SK-N-SH (cell line): ENCODE measurements around the gene ARF5.

Experiments
- CTCF ChIP-seq: fragments of 200-600 bp; sonication (generic); IDR thresholded peaks from 2 replicates; pipeline ENCODE4 v1.6.1; 2017; ENCODE audit warnings: antibody characterized with exemption, mild to moderate bottlenecking, moderate library complexity
- ELF1 ChIP-seq: IDR thresholded peaks from 2 replicates; pipeline ENCODE4 v1.4.0; 2012
- EP300 ChIP-seq, 2 experiments: IDR thresholded peaks; 2 replicates each; pipeline versions ENCODE4 v1.4.0 to v1.6.1; 2012; ENCODE audit warnings: borderline replicate concordance in 1 of 2, low read depth in 1 of 2, low read length in 1 of 2
- EZH2phosphoT487 ChIP-seq: fragments of 200-600 bp; sonication (generic); IDR thresholded peaks from 2 replicates; pipeline ENCODE4 v1.6.1; 2017; ENCODE audit warnings: low read depth, mixed run types, mild to moderate bottlenecking, antibody characterized with exemption, moderate library complexity, borderline replicate concordance
- FOXJ3 ChIP-seq: sonication (generic); formaldehyde crosslinking; IDR thresholded peaks from 2 replicates; pipeline ENCODE4 v1.5.1; 2020; ENCODE audit warnings: mild to moderate bottlenecking, missing genetic modification reagents
- GABPA ChIP-seq: IDR thresholded peaks from 2 replicates; pipeline ENCODE4 v1.4.0; 2012; ENCODE audit warnings: low read depth, mild to moderate bottlenecking
- MAX ChIP-seq: IDR thresholded peaks from 2 replicates; pipeline ENCODE4 v1.4.0; 2012; ENCODE audit warnings: low read depth
- PBX3 ChIP-seq: IDR thresholded peaks from 2 replicates; pipeline ENCODE4; 2012
- SMC3 ChIP-seq: IDR thresholded peaks from 2 replicates; pipeline ENCODE4 v1.6.1; 2012; ENCODE audit warnings: low read depth, low read length, improper control_type of control experiment
- TCF12 ChIP-seq: IDR thresholded peaks from 2 replicates; pipeline ENCODE4 v1.4.0; 2012
- USF2 ChIP-seq: fragments of 150-350 bp; IDR thresholded peaks from 2 replicates; pipeline ENCODE4 v1.6.1; 2017; ENCODE audit warnings: antibody characterized with exemption, low read length, low read depth, borderline replicate concordance
- YY1 ChIP-seq: IDR thresholded peaks from 2 replicates; pipeline ENCODE4 v1.4.0; 2012; ENCODE audit warnings: low read depth, mild to moderate bottlenecking

- TF ChIP-seq YY1 (no peak), CTCF (no peak), MAX (no peak), EZH2phosphoT487 (no peak), PBX3 (no peak), GABPA (no peak), USF2 (no peak), SMC3 (no peak), ELF1 (no peak), FOXJ3 (CRISPR knock-in tag) (no peak), TCF12 (no peak), EP300 (IDR thresholded peaks at IDR 0.05; ENCODE audit: borderline replicate concordance in 1 of 2, low read depth in 1 of 2, low read length in 1 of 2) (no peak)
Measured at GRCh38 chr7:127556404-127556803, 31.8 kb upstream of the ARF5 start.
